Activated CD8-positive, alpha-beta memory T cell treated with anti-CD3 and anti-CD28 coated beads for 36 hours (primary cell): ENCODE data around the gene DVL3. TPM values are rescaled to one million over a fixed set of nuclear protein-coding genes. Genes with fewer than 3 reads are reported as not detected.
"Not testable (repeated sequence)": the region's sequence is repeated elsewhere in the genome, so short reads cannot be mapped to it uniquely, and the experiment has no call there.

Experiments used
- CTCF ChIA-PET: fragments of 350-600 bp; sonication (Branson Sonifier 250); formaldehyde crosslinking; loops from one replicate; lab custom pipeline; 2021; ENCODE audit warnings: antibody characterized with exemption; lab: Charles Lee
- POLR2A ChIA-PET: fragments of 350-600 bp; sonication (Branson Sonifier 250); formaldehyde crosslinking; loops from one replicate; lab custom pipeline; 2021; ENCODE audit warnings: antibody characterized with exemption; lab: Charles Lee
- total RNA-seq, 2 experiments: library from RNA; stranded (reverse); gene quantifications; one replicate each; pipeline ENCODE4 v1.2.3, GENCODE V29; 2021

Gene DVL3
- total RNA-seq, 2 experiments from 2014 or later, result 36.3 to 37.9 TPM

- CTCF ChIA-PET, result no interaction called here
- POLR2A ChIA-PET, result interaction anchor here (0.6 kb wide), 1 partner anchor 81 kb away, joined by 5 read pairs; no protein-coding TSS in a partner anchor
These were observed 7.1 kb upstream of the DVL3 start for GRCh38 chr3:184148076-184148475.

- ChIA-PET CTCF (interaction anchor here (0.9 to 1.2 kb wide), 2 partner anchors 101 to 264 kb away, joined by 3 read pairs; partner anchors contain the start of genes EEF1AKMT4 and PARL), POLR2A (interaction anchor here (0.5 to 0.6 kb wide), 2 partner anchors 27 to 35 kb away, joined by 3 read pairs; no protein-coding TSS in a partner anchor)
These were observed 6.1 kb upstream of the DVL3 start for GRCh38 chr3:184149123-184149522.

GRCh38 chr3:184149770-184150169 is 5.4 kb upstream of the DVL3 start:
- CTCF ChIA-PET, result interaction anchor here (1.2 kb wide), 1 partner anchor 265 kb away, joined by 3 read pairs; the partner anchor contains the start of gene PARL
- POLR2A ChIA-PET, result not testable (repeated sequence)

- CTCF ChIA-PET, result interaction anchor here (0.6 to 0.9 kb wide), 4 partner anchors 26 to 100 kb away, joined by 3 read pairs; no protein-coding TSS in a partner anchor
These were observed 706 bp downstream of the DVL3 start for GRCh38 chr3:184155644-184156521.

GRCh38 chr3:184156522-184156955 is 1.4 kb downstream of the DVL3 start:
- CTCF ChIA-PET, result interaction anchor here (0.7 kb wide), 1 partner anchor 100 kb away, joined by 3 read pairs; no protein-coding TSS in a partner anchor
- POLR2A ChIA-PET, result no interaction called here

More at GRCh38 chr3:184155644-184156521, 706 bp downstream of the DVL3 start:
- POLR2A ChIA-PET, result no interaction called here

- CTCF ChIA-PET, result interaction anchor here (0.9 kb wide), 1 partner anchor 22 kb away, joined by 3 read pairs; the partner anchor contains the start of gene EIF2B5
These were observed 2.0 kb downstream of the DVL3 start for GRCh38 chr3:184157206-184157605.

GRCh38 chr3:184158404-184158803 is 3.2 kb downstream of the DVL3 start:
- POLR2A ChIA-PET, result no interaction called here
- CTCF ChIA-PET, result interaction anchor here (2.1 kb wide), 1 partner anchor 16 kb away, joined by 5 read pairs; the partner anchor contains the start of gene AP2M1

More at GRCh38 chr3:184157206-184157605, 2.0 kb downstream of the DVL3 start:
- POLR2A ChIA-PET, result no interaction called here

- POLR2A ChIA-PET, result no interaction called here
- CTCF ChIA-PET, result no interaction called here
These were observed 5.3 kb downstream of the DVL3 start for GRCh38 chr3:184160456-184160855.

GRCh38 chr3:184162571-184163070 is 7.4 kb downstream of the DVL3 start:
- POLR2A ChIA-PET, CTCF ChIA-PET: not testable (repeated sequence)

GRCh38 chr3:184164648-184165330 is 9.6 kb downstream of the DVL3 start:
- ChIA-PET POLR2A (no interaction called here), CTCF (interaction anchor here (0.5 to 1.6 kb wide), 3 partner anchors 17 to 54 kb away, joined by 3 read pairs; no protein-coding TSS in a partner anchor)

GRCh38 chr3:184165543-184165942 is 10.4 kb downstream of the DVL3 start:
- CTCF ChIA-PET, result interaction anchor here (0.5 kb wide), 1 partner anchor 53 kb away, joined by 3 read pairs; no protein-coding TSS in a partner anchor

GRCh38 chr3:184166671-184167070 is 11.5 kb downstream of the DVL3 start:
- POLR2A ChIA-PET, result no interaction called here
- CTCF ChIA-PET, result no interaction called here

More at GRCh38 chr3:184165543-184165942, 10.4 kb downstream of the DVL3 start:
- POLR2A ChIA-PET, result no interaction called here

- ChIA-PET CTCF (no interaction called here), POLR2A (interaction anchor here (0.5 to 0.6 kb wide), 2 partner anchors 78 to 146 kb away, joined by 5 read pairs; no protein-coding TSS in a partner anchor)
These were observed 12.6 kb downstream of the DVL3 start for GRCh38 chr3:184167786-184168185.

GRCh38 chr3:184168363-184169120 is 13.4 kb downstream of the DVL3 start:
- CTCF ChIA-PET, result no interaction called here
- POLR2A ChIA-PET, result interaction anchor here (0.5 to 0.6 kb wide), 2 partner anchors 78 to 145 kb away, joined by 5 read pairs; no protein-coding TSS in a partner anchor

GRCh38 chr3:184169896-184170875 is 15.0 kb downstream of the DVL3 start:
- CTCF ChIA-PET, result no interaction called here

GRCh38 chr3:184171562-184171961 is 16.4 kb downstream of the DVL3 start:
- ChIA-PET CTCF (interaction anchor here (0.6 kb wide), 2 partner anchors 57 to 85 kb away, joined by 3 to 5 read pairs; no protein-coding TSS in a partner anchor), POLR2A (interaction anchor here (0.5 to 1.2 kb wide), 3 partner anchors 12 to 273 kb away, joined by 3 to 10 read pairs (median 3); no protein-coding TSS in a partner anchor)

More at GRCh38 chr3:184169896-184170875, 15.0 kb downstream of the DVL3 start:
- POLR2A ChIA-PET, result no interaction called here
